B cell (primary cell): ENCODE data around the gene AVP. TPM values are rescaled to one million over a fixed set of nuclear protein-coding genes. Genes with fewer than 3 reads are reported as not detected.

Experiments used
- ATAC-seq: fragments of 200-7000 bp; cut with Tn5 transposase; one replicate; pipeline ENCODE4 v1.10.0; 2021; ENCODE audit warnings: low read depth, mild to moderate bottlenecking, moderate number of reproducible peaks, moderate library complexity
- CTCF ChIA-PET: fragments of 350-600 bp; sonication (Branson Sonifier 250); formaldehyde crosslinking; loops from one replicate; lab custom pipeline; 2021; ENCODE audit warnings: antibody characterized with exemption, inconsistent platforms; lab: Charles Lee
- POLR2A ChIA-PET: fragments of 350-600 bp; sonication (Branson Sonifier 250); formaldehyde crosslinking; loops from one replicate; lab custom pipeline; 2021; ENCODE audit warnings: antibody characterized with exemption; lab: Charles Lee
- DNase-seq: peaks from one replicate; pipeline ENCODE4 v3.0.0; 2013
- H2AFZ ChIP-seq: 2 replicates; pipeline ENCODE4 v1.6.1; 2012; ENCODE audit warnings: mild to moderate bottlenecking, low read depth, low read length; ENCODE audit not compliant: insufficient read depth, poor library complexity, severe bottlenecking
- H3K27ac ChIP-seq, 2 donors: 1 replicate in 1 of 2; 2 replicates in 1 of 2; pipeline ENCODE4 v1.5.1; 2012 to 2013; ENCODE audit warnings: low read length in 2 of 2, mild to moderate bottlenecking in 2 of 2, moderate library complexity in 1 of 2
- H3K27me3 ChIP-seq, 4 experiments: fragments of 200-600 bp in 1 of 4; sonication (generic) in 1 of 4; replicated peaks in 1 of 4; 1 replicate in 2 of 4; 2 replicates in 2 of 4; pipeline versions ENCODE4 v1.6.1 to v1.7.0; 2013 to 2016; ENCODE audit warnings: low read length in 3 of 4, mild to moderate bottlenecking in 2 of 4, mixed read lengths in 1 of 4, moderate library complexity in 1 of 4; ENCODE audit not compliant: insufficient read depth in 4 of 4, control insufficient read depth in 3 of 4; ENCODE audit errors: control extremely low read depth in 1 of 4
- H3K36me3 ChIP-seq, 2 experiments: replicated peaks in 1 of 2; 1 replicate in 1 of 2; 2 replicates in 1 of 2; pipeline versions ENCODE4 v1.6.1 to v1.7.1; 2013; ENCODE audit warnings: low read length in 1 of 2; ENCODE audit not compliant: insufficient read depth in 2 of 2, control insufficient read depth in 1 of 2; ENCODE audit errors: control extremely low read depth in 1 of 2, extremely low read depth in 1 of 2
- H3K4me1 ChIP-seq, 2 donors: fragments of 200-600 bp in 1 of 2; sonication (generic) in 1 of 2; 1 replicate in 1 of 2; 2 replicates in 1 of 2; pipeline versions ENCODE4 v1.5.1 to v1.6.1; 2013 to 2017; ENCODE audit warnings: low read length in 2 of 2; ENCODE audit not compliant: control insufficient read depth in 2 of 2, insufficient read depth in 2 of 2
- H3K4me2 ChIP-seq: replicated peaks from 2 replicates; pipeline ENCODE3; 2012; ENCODE audit warnings: mild to moderate bottlenecking, low read depth, low read length; ENCODE audit not compliant: poor library complexity, severe bottlenecking
- H3K4me3 ChIP-seq, 5 experiments: fragments of 200-600 bp in 1 of 5; sonication (generic) in 1 of 5; 1 replicate in 3 of 5; 2 replicates in 2 of 5; pipeline versions ENCODE4 v1.5.1 to v1.7.0; 2011 to 2016; ENCODE audit warnings: low read length in 4 of 5, mild to moderate bottlenecking in 4 of 5, low read depth in 2 of 5, control low read depth in 1 of 5, moderate library complexity in 1 of 5; ENCODE audit not compliant: insufficient read depth in 1 of 5; ENCODE audit errors: control extremely low read depth in 1 of 5, extremely low read depth in 1 of 5
- H3K79me2 ChIP-seq: fragments of 200-600 bp; sonication (generic); one replicate; pipeline ENCODE4 v1.6.0; 2016; ENCODE audit warnings: low read length; ENCODE audit not compliant: control insufficient read depth, insufficient read depth
- H3K9ac ChIP-seq: fragments of 200-600 bp; sonication (generic); 2 replicates; pipeline ENCODE4 v1.6.1; 2017; ENCODE audit warnings: mild to moderate bottlenecking, low read length, moderate library complexity
- H3K9me3 ChIP-seq, 3 donors: one replicate each; pipeline versions ENCODE4 v1.6.1 to v1.7.1; 2013; ENCODE audit warnings: low read length in 2 of 3; ENCODE audit not compliant: control insufficient read depth in 2 of 3, insufficient read depth in 1 of 3; ENCODE audit errors: control extremely low read depth in 1 of 3
- H4K20me1 ChIP-seq: 2 replicates; pipeline ENCODE4 v1.6.0; 2012; ENCODE audit warnings: mild to moderate bottlenecking, low read length; ENCODE audit not compliant: insufficient read depth, control insufficient read depth, poor library complexity, severe bottlenecking
- H3K27ac Mint-ChIP-seq: one replicate; pipeline ENCODE4 v1.8.0; 2021; ENCODE audit warnings: mixed read lengths
- H3K27me3 Mint-ChIP-seq: one replicate; pipeline ENCODE4 v1.8.0; 2021; ENCODE audit warnings: mixed read lengths
- H3K4me1 Mint-ChIP-seq: one replicate; pipeline ENCODE4 v1.8.0; 2021; ENCODE audit warnings: mixed read lengths
- H3K4me3 Mint-ChIP-seq: one replicate; pipeline ENCODE4 v1.8.0; 2021; ENCODE audit warnings: mixed read lengths
- H3K9me3 Mint-ChIP-seq: one replicate; pipeline ENCODE4 v1.8.0; 2022; ENCODE audit warnings: mixed read lengths; ENCODE audit not compliant: insufficient read depth
- CTCF ChIP-seq: fragments of 200-600 bp; IDR thresholded peaks from one replicate; pipeline ENCODE4 v1.8.0; 2022; ENCODE audit warnings: antibody characterized with exemption, mild to moderate bottlenecking
- EZH2 ChIP-seq: IDR thresholded peaks from 2 replicates; pipeline ENCODE4 v1.6.1; 2012; ENCODE audit warnings: borderline replicate concordance, low read depth, mild to moderate bottlenecking, moderate library complexity, low read length; ENCODE audit not compliant: insufficient read depth, poor library complexity, severe bottlenecking
- WGBS: methylation state at CpG from one replicate; pipeline ENCODE4 v1.1.5; 2013; ENCODE audit warnings: missing lambda C conversion rate; ENCODE audit not compliant: insufficient coverage; 5-methylcytosine and 5-hydroxymethylcytosine counted together
- intact Hi-C: fragments of 100-400 bp; cut with micrococcal nuclease; formaldehyde crosslinking; loops from one replicate; pipeline ENCODE4 v1.10.0; 2022
- polyA plus RNA-seq: library from polyadenylated mRNA; depleted of rRNA; stranded (reverse); fragments of >200 nt; gene quantifications from 2 replicates; pipeline ENCODE4 v1.2.3, GENCODE V29; 2012
- total RNA-seq, 2 donors: library from RNA; stranded (reverse); fragments of 120-200 nt in 1 of 2; gene quantifications; 1 replicate in 1 of 2; 2 replicates in 1 of 2; pipeline versions ENCODE4 v1.2.3 to v1.2.4, GENCODE V29; 2013 to 2022

The AVP gene
- total and polyA plus RNA-seq, 2 donors (not counting 1 experiment from before 2014, with no cell fraction given), result 4.5 TPM; not detected in 1

DNA sequence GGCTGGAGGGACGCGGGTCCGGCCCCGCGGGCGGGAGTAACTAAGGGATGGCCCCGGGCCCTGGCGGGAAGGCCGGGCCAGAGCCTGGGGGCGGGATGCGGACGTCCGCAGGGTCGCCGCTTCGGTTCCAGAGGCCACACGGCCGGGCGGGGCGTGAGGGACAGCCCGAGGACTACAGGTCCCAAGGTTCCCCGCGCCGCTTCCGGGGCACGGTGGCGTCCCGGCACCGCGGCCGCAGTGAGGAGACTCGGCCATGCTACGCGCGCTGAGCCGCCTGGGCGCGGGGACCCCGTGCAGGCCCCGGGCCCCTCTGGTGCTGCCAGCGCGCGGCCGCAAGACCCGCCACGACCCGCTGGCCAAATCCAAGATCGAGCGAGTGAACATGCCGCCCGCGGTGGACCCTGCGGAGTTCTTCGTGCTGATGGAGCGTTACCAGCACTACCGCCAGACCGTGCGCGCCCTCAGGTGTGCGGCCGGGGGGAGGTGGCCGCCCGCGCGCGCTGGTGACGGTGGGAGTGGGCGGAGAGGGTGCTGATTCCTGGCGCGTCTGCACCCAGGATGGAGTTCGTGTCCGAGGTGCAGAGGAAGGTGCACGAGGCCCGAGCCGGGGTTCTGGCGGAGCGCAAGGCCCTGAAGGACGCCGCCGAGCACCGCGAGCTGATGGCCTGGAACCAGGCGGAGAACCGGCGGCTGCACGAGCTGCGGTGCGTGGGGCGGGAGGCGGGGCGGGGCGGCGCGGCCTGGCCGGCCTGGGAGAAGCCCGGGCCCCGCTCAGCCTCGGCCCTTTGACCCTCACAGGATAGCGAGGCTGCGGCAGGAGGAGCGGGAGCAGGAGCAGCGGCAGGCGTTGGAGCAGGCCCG is 38.5 kb downstream of the AVP start, which contains the start of gene MRPS26:
Gene MRPS26, plus strand, starts transcription at position 237 of the 861 bp plus-strand sequence. Its CDS starts 17 bp downstream, at position 254.
- peak within 1 kb of the TSS; percentile 97 for H3K27ac Mint-ChIP-seq
- H3K9me3 ChIP-seq, result no peaks in the 10 kb centered on the region
- peak; percentile 90 for ATAC-seq
- intact Hi-C loops, result loop anchor here (1.0 to 10.0 kb wide), 8 partner anchors 26 to 721 kb away; partner anchors contain the start of genes ADISSP, ATRN, DDRGK1 and LZTS3
- under 1% methylated on average over 104 of the region's 104 CpGs for whole genome bisulfite sequencing
- H4K20me1 ChIP-seq, result peaks cover 20% of the 10 kb centered on the region
- ChIA-PET CTCF (interaction anchor here (1.0 kb wide), 1 partner anchor 8 kb away, joined by 3 read pairs; no protein-coding TSS in a partner anchor), POLR2A (interaction anchor here (0.6 to 1.4 kb wide), 6 partner anchors 8 to 397 kb away, joined by 3 to 5 read pairs (median 4); partner anchors contain the start of genes NOP56, PCED1A and VPS16)
- H3K4me3 ChIP-seq, result peak within 1 kb of the TSS; percentile 3 to 89 (median 82)
- peak within 1 kb of the TSS; percentile 85 for H3K9ac ChIP-seq
- peak within 1 kb of the TSS; percentile 93 for H3K4me2 ChIP-seq
- H3K9me3 Mint-ChIP-seq, result no peaks in the 10 kb centered on the region
- H3K27me3 ChIP-seq, result no peaks in the 10 kb centered on the region
- H3K4me3 Mint-ChIP-seq, result peak within 1 kb of the TSS; percentile 95
- H3K27me3 Mint-ChIP-seq, result no peaks in the 10 kb centered on the region
- peaks cover 17% of the 10 kb centered on the region for H3K79me2 ChIP-seq
- TF ChIP-seq EZH2, result no peak
- TF ChIP-seq CTCF, result no peak
- peaks cover 15% of the 10 kb centered on the region for H3K4me1 Mint-ChIP-seq
- H3K27ac ChIP-seq, result peak within 1 kb of the TSS; percentile 63 to 88
- H2AFZ ChIP-seq, result peak within 1 kb of the TSS; percentile 91
- H3K4me1 ChIP-seq, result peaks cover 11 to 17% of the 10 kb centered on the region in 2 donors
- peaks cover 0 to 19% of the 10 kb centered on the region in 2 experiments for H3K36me3 ChIP-seq
- DNase-seq, result peak; percentile 89
